ENCODE results near the gene HOXA7. TPM values are rescaled to one million over a fixed set of nuclear protein-coding genes. Genes with fewer than 3 reads are reported as not detected.

The HOXA7 gene
- total and polyA plus RNA-seq, 2 of the 8 experiments (the other 6 are each of a cell fraction or from before 2014, with no cell fraction given) = 0.03 TPM; not detected in 1

DNA sequence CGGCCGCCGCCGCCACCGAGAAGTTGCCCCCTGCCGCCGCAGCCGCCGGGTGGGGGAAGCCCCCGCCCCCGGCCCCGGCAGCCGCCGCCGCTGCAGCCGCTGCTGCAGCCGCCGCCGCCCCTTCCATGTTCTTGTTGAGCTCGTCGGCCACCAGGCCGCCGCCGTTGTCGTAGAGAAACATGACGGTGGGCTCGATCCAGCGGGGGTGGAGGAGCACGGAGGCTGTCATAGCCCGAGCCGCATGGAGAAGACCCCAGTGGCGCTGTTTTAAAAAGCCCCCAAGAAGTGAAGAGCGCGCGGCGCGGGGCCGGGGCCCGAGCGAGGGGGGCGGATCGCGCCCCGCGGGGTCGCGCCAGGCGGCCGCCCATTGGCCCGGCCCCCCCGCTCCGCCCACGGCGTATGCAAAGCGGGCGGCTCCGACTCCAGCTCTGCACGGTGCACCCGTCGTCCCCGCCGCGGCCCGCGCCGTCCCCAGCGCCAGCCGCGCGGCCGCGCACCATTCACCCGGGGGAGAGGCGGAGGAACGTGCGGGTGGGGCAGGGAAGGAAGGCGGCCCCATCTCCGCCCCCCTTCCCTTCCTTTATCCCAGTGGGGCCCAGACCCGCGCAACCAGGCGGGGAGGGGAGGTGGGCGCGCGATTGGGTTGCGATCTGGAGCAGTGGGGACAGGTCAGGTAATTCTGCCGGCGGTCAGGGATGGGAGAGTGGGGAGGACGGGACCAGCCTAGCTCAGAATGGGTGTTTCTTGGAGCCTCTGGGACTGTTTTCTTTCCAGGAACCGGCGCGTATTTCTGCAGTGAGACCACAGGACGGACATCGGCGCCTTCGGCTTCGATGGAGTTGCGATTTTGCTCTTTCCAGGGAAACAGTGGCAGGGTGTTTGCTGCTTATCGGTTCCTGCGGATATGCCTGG lies 43.6 kb upstream of the HOXA7 start, which contains the start of gene HOXA13:
Gene HOXA13 (minus strand): TSS at position 243 of the 912 bp plus-strand sequence. CDS start 14 bp downstream, at position 229.
- peak within 1 kb of the TSS; percentile 78 for H4K8ac ChIP-seq (ENCODE audit: extremely low read depth, insufficient read depth, low read length)
- no peak within 1 kb of the TSS for H3K23ac ChIP-seq (ENCODE audit: insufficient read length)
- no peak within 1 kb of the TSS for H2BK12ac ChIP-seq (ENCODE audit: low read depth, low read length)
- no peak within 1 kb of the TSS for H2BK120ac ChIP-seq (replicated peaks; ENCODE audit: low read depth, low read length)
- H4K91ac ChIP-seq (replicated peaks; ENCODE audit: insufficient read length, low read length) = no peak within 1 kb of the TSS
- H3K79me2 ChIP-seq (ENCODE audit: control insufficient read depth in 1 of 2, insufficient read depth in 2 of 2, low read length in 2 of 2) = no peaks in the 10 kb centered on the region
- POLR2A ChIA-PET (ENCODE audit: partially characterized antibody) = interaction anchor here (1.5 kb wide), 1 partner anchor 9 kb away, joined by 5 read pairs; no protein-coding TSS in a partner anchor
- no peak within 1 kb of the TSS for H4K5ac ChIP-seq (ENCODE audit: insufficient read length, low read depth, low read length)
- no peak within 1 kb of the TSS for H2AK5ac ChIP-seq (ENCODE audit: low read depth, low read length)
- peaks cover 0 to 8% (median 2%) of the 10 kb centered on the region in 4 experiments; a peak in 5 of 7 replicates for H3K4me1 ChIP-seq (replicated peaks in 1 of 4; ENCODE audit: control insufficient read depth in 3 of 4, insufficient read depth in 4 of 4, low read length in 3 of 4)
- H3K23me2 ChIP-seq (ENCODE audit: low read depth, low read length) = no peaks in the 10 kb centered on the region; the same call in 1 of the 2 replicates
- no peak within 1 kb of the TSS for H2BK15ac ChIP-seq (ENCODE audit: low read length)
- H3K27ac ChIP-seq (ENCODE audit: low read depth, low read length) = no peak within 1 kb of the TSS
- no peak within 1 kb of the TSS for H3K4ac ChIP-seq (replicated peaks; ENCODE audit: insufficient read length, low read depth, low read length)
- no peak within 1 kb of the TSS for H2BK5ac ChIP-seq (ENCODE audit: low read depth, low read length)
- no peak within 1 kb of the TSS; the same call in 1 of the 2 replicates for H2AFZ ChIP-seq (ENCODE audit: low read length)
- WGBS, 2 experiments (ENCODE audit: extremely low coverage in 1 of 2, insufficient coverage in 1 of 2, insufficient read length in 1 of 2, insufficient replicate concordance in 2 of 2, low coverage in 1 of 2, low lambda C conversion rate in 2 of 2, missing lambda C conversion rate in 1 of 2) = 4% methylated on average over 36 of the region's 99 CpGs; no CpG with 5 or more reads in 1 of the 2 experiments
- no peak within 1 kb of the TSS for H3K14ac ChIP-seq (ENCODE audit: insufficient read length)
- CTCF ChIA-PET (ENCODE audit: partially characterized antibody) = interaction anchor here (1.0 to 3.9 kb wide), 8 partner anchors 9 to 862 kb away, joined by 3 to 23 read pairs (median 5); no protein-coding TSS in a partner anchor
- no peak within 1 kb of the TSS for H3K9ac ChIP-seq (replicated peaks in 1 of 4; ENCODE audit: extremely low read depth in 1 of 4, low read depth in 3 of 4, low read length in 3 of 4)
- peaks cover 0 to 18% (median 0%) of the 10 kb centered on the region in 4 experiments; a peak in 1 of 8 replicates for H3K36me3 ChIP-seq (ENCODE audit: control insufficient read depth in 2 of 4, insufficient read depth in 4 of 4, low read length in 3 of 4)
- H3K4me3 ChIP-seq (ENCODE audit: extremely low read depth in 1 of 4, insufficient read depth in 2 of 4, low read depth in 3 of 4, low read length in 4 of 4) = peak within 1 kb of the TSS in 3 of 4 experiments; percentile 5 to 46 (median 12); a peak in 3 of 8 replicates
- H3K27me3 ChIP-seq (replicated peaks in 1 of 4; ENCODE audit: control insufficient read depth in 3 of 4, extremely low read depth in 1 of 4, insufficient read depth in 3 of 4, low read length in 3 of 4) = peaks cover 85 to 100% (median 95%) of the 10 kb centered on the region in 4 experiments
- FAIRE-seq (no peak), DNase-seq (ENCODE audit: low read depth in 1 of 2, low spot score in 2 of 2) (peak in 1 of 2 experiments; percentile 72)
- no peaks in the 10 kb centered on the region; a peak in 1 of 4 replicates for H3K9me3 ChIP-seq (ENCODE audit: insufficient read depth in 2 of 2, low read depth in 1 of 2, low read length in 1 of 2)
- H3K4me2 ChIP-seq (ENCODE audit: insufficient read depth in 1 of 2, low read depth in 2 of 2, low read length in 2 of 2) = peak within 1 kb of the TSS; percentile 33 to 52
- H3K56ac ChIP-seq (replicated peaks; ENCODE audit: insufficient read length, low read depth, low read length) = no peak within 1 kb of the TSS
- no peak within 1 kb of the TSS for H3K18ac ChIP-seq (ENCODE audit: extremely low read depth, low read length)
- H3K79me1 ChIP-seq (ENCODE audit: low read depth, low read length) = no peaks in the 10 kb centered on the region; the same call in 1 of the 2 replicates
- no peak within 1 kb of the TSS for H2BK20ac ChIP-seq (ENCODE audit: low read length)
- peaks cover 33 to 46% of the 10 kb centered on the region in 2 experiments for H4K20me1 ChIP-seq (replicated peaks in 1 of 2; ENCODE audit: control insufficient read depth in 1 of 2, insufficient read depth in 2 of 2, low read length in 2 of 2)
- TF ChIP-seq SUZ12 (IDR thresholded peaks at IDR 0.05; ENCODE audit: low read length) (peak; percentile 89; the same call in 1 of the 2 replicates), KDM4A (IDR thresholded peaks at IDR 0.05; ENCODE audit: low read depth, low read length, severe bottlenecking) (peak; percentile 48), FOSL1 (IDR thresholded peaks at IDR 0.05; ENCODE audit: insufficient read depth, low read depth, low read length) (no peak)

Measured in H1 (cell line).